Measurements from ENCODE around the gene EDIL3. TPM values are rescaled to one million over a fixed set of nuclear protein-coding genes. Genes with fewer than 3 reads are reported as not detected.
"Not testable (repeated sequence)": the region's sequence is repeated elsewhere in the genome, so short reads cannot be mapped to it uniquely, and the experiment has no call there.

The EDIL3 gene
- total RNA-seq, 2 experiments from 2014 or later = not detected

DNA sequence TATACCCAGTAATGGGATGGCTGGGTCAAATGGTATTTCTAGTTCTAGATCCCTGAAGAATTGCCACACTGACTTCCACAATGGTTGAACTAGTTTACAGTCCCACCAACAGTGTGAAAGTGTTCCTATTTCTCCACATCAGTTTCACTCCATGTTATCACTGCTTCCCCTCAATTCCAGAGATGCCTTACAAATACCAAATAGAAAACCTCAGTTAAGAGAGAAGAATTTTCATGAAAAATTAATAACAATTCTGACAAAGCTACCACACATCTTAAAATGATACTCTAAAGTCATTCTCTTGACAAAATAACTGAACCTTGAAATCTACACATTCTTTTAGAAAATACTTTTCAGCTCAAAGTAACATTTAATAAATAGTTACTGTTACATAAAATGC is 74.8 kb downstream of the EDIL3 start:
- H3K36me3 ChIP-seq (ENCODE audit: insufficient read depth, low read length); DNase-seq; H3K27ac ChIP-seq (ENCODE audit: low read depth in 1 of 2, low read length in 2 of 2); H3K4me3 ChIP-seq (ENCODE audit: low read length); H3K27me3 Mint-ChIP-seq; H3K4me3 Mint-ChIP-seq; H3K4me1 Mint-ChIP-seq (ENCODE audit: low read depth); H3K9me3 ChIP-seq (ENCODE audit: control insufficient read depth in 1 of 2, insufficient read depth in 1 of 2, low read length in 2 of 2); H3K27me3 ChIP-seq (ENCODE audit: control insufficient read depth in 1 of 2, insufficient read depth in 2 of 2, low read length in 2 of 2); H3K27ac Mint-ChIP-seq; POLR2A ChIA-PET; H3K4me1 ChIP-seq (ENCODE audit: insufficient read depth, low read length); H3K36me3 Mint-ChIP-seq (ENCODE audit: low read depth); H3K9me3 Mint-ChIP-seq; ATAC-seq (ENCODE audit: poor library complexity); intact Hi-C loops (cut with DNase I, micrococcal nuclease): not testable (repeated sequence)
- CTCF ChIA-PET = interaction anchor here (0.6 kb wide), 1 partner anchor 645 kb away, joined by 3 read pairs; no protein-coding TSS in a partner anchor

GRCh38 chr5:84306601-84307000 is 78.1 kb downstream of the EDIL3 start:
- no peaks in the 10 kb centered on the region for H3K4me1 Mint-ChIP-seq (ENCODE audit: low read depth)
- no peak overlapping the region for H3K4me3 ChIP-seq (ENCODE audit: low read length)
- H3K36me3 Mint-ChIP-seq (ENCODE audit: low read depth) = no peaks in the 10 kb centered on the region
- H3K27me3 ChIP-seq (ENCODE audit: control insufficient read depth in 1 of 2, insufficient read depth in 2 of 2, low read length in 2 of 2) = no peaks in the 10 kb centered on the region
- TF ChIP-seq, protein P1, sequence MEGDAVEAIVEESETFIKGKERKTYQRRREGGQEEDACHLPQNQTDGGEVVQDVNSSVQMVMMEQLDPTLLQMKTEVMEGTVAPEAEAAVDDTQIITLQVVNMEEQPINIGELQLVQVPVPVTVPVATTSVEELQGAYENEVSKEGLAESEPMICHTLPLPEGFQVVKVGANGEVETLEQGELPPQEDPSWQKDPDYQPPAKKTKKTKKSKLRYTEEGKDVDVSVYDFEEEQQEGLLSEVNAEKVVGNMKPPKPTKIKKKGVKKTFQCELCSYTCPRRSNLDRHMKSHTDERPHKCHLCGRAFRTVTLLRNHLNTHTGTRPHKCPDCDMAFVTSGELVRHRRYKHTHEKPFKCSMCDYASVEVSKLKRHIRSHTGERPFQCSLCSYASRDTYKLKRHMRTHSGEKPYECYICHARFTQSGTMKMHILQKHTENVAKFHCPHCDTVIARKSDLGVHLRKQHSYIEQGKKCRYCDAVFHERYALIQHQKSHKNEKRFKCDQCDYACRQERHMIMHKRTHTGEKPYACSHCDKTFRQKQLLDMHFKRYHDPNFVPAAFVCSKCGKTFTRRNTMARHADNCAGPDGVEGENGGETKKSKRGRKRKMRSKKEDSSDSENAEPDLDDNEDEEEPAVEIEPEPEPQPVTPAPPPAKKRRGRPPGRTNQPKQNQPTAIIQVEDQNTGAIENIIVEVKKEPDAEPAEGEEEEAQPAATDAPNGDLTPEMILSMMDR (IDR thresholded peaks at IDR 0.05) = no peak
- H3K9me3 Mint-ChIP-seq = peaks cover 4% of the 10 kb centered on the region
- POLR2A ChIA-PET = no interaction called here
- DNase-seq (no peak), ATAC-seq (ENCODE audit: poor library complexity) (no peak)
- H3K36me3 ChIP-seq (ENCODE audit: insufficient read depth, low read length) = no peaks in the 10 kb centered on the region
- CTCF ChIA-PET = no interaction called here
- H3K27me3 Mint-ChIP-seq = no peaks in the 10 kb centered on the region
- no peaks in the 10 kb centered on the region for H3K4me1 ChIP-seq (ENCODE audit: insufficient read depth, low read length)
- H3K27ac ChIP-seq (ENCODE audit: low read depth in 1 of 2, low read length in 2 of 2) = no peak overlapping the region
- intact Hi-C loops (cut with DNase I, micrococcal nuclease) = no loop called here
- no peaks in the 10 kb centered on the region for H3K9me3 ChIP-seq (ENCODE audit: control insufficient read depth in 1 of 2, insufficient read depth in 1 of 2, low read length in 2 of 2)
- H3K4me3 Mint-ChIP-seq = no peak overlapping the region
- no peak overlapping the region for H3K27ac Mint-ChIP-seq

DNA sequence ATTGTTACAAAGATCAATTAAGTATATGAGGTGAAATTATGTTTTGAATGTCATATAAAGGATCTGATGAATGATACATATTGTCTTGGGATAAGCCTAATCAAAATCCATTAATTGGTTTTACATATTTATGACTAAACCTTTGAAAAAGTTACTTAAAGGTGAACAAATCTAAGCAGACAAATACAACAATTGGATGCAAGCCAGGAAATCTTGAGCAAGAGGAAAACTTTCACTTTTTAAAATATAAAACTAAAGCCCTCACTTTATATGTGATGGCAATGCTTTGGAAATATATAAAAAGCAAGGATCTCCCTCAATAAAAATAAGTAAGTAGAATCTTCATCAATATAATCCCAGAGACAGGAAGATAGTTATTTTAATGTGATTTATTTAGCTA is 80.1 kb downstream of the EDIL3 start:
- no peak overlapping the region for H3K4me3 ChIP-seq (ENCODE audit: low read length)
- ATAC-seq (ENCODE audit: poor library complexity) (no peak), DNase-seq (no peak)
- intact Hi-C loops (cut with DNase I, micrococcal nuclease) = no loop called here
- H3K36me3 Mint-ChIP-seq (ENCODE audit: low read depth) = no peaks in the 10 kb centered on the region
- H3K27ac ChIP-seq (ENCODE audit: low read depth in 1 of 2, low read length in 2 of 2) = no peak overlapping the region
- H3K9me3 Mint-ChIP-seq = no peaks in the 10 kb centered on the region
- no peaks in the 10 kb centered on the region for H3K9me3 ChIP-seq (ENCODE audit: control insufficient read depth in 1 of 2, insufficient read depth in 1 of 2, low read length in 2 of 2)
- ChIA-PET POLR2A (no interaction called here), CTCF (no interaction called here)
- TF ChIP-seq, protein P1 (IDR thresholded peaks at IDR 0.05) = no peak
- no peaks in the 10 kb centered on the region for H3K27me3 ChIP-seq (ENCODE audit: control insufficient read depth in 1 of 2, insufficient read depth in 2 of 2, low read length in 2 of 2)
- H3K27me3 Mint-ChIP-seq = no peaks in the 10 kb centered on the region
- H3K4me3 Mint-ChIP-seq = no peak overlapping the region
- no peaks in the 10 kb centered on the region for H3K36me3 ChIP-seq (ENCODE audit: insufficient read depth, low read length)
- no peaks in the 10 kb centered on the region for H3K4me1 ChIP-seq (ENCODE audit: insufficient read depth, low read length)
- no peaks in the 10 kb centered on the region for H3K4me1 Mint-ChIP-seq (ENCODE audit: low read depth)
- no peak overlapping the region for H3K27ac Mint-ChIP-seq

- no peak for ATAC-seq (ENCODE audit: poor library complexity)
- H3K4me1 Mint-ChIP-seq (ENCODE audit: low read depth) = no peaks in the 10 kb centered on the region
Measured at GRCh38 chr5:84303315-84303714, 81.4 kb downstream of the EDIL3 start.

More at GRCh38 chr5:84303315-84303714, 81.4 kb downstream of the EDIL3 start:
- Histone ChIP-seq H3K36me3 (ENCODE audit: insufficient read depth, low read length) (no peaks in the 10 kb centered on the region), H3K4me3 (ENCODE audit: low read length) (no peak overlapping the region), H3K4me1 (ENCODE audit: insufficient read depth, low read length) (no peaks in the 10 kb centered on the region), H3K27ac (ENCODE audit: low read depth in 1 of 2, low read length in 2 of 2) (no peak overlapping the region), H3K27me3 (ENCODE audit: control insufficient read depth in 1 of 2, insufficient read depth in 2 of 2, low read length in 2 of 2) (no peaks in the 10 kb centered on the region), H3K9me3 (ENCODE audit: control insufficient read depth in 1 of 2, insufficient read depth in 1 of 2, low read length in 2 of 2) (no peaks in the 10 kb centered on the region)
- Mint-ChIP-seq H3K27me3 (no peaks in the 10 kb centered on the region), H3K27ac (no peak overlapping the region), H3K4me3 (no peak overlapping the region), H3K9me3 (no peaks in the 10 kb centered on the region), H3K36me3 (ENCODE audit: low read depth) (no peaks in the 10 kb centered on the region)
- ChIA-PET CTCF (no interaction called here), POLR2A (no interaction called here)
- TF ChIP-seq, protein P1 (IDR thresholded peaks at IDR 0.05) = no peak
- no peak for DNase-seq
- intact Hi-C loops (cut with DNase I, micrococcal nuclease) = loop anchor here in 1 of 2 experiments (1.0 kb wide), 1 partner anchor 11 kb away; no protein-coding TSS in a partner anchor

All from CD4-positive, alpha-beta T cell (primary cell).